ENCODE measurements around the gene PWWP2B. TPM values are rescaled to one million over a fixed set of nuclear protein-coding genes. Genes with fewer than 3 reads are reported as not detected.
A peak's percentile ranks its signal among the peaks of the same experiment; 100 is the strongest.

PWWP2B gene
- total and polyA plus RNA-seq, 9 of the 15 experiments (the other 6 are each of a cell fraction or from before 2014, with no cell fraction given): 0.07 to 9.2 (median 1.6) TPM; not detected in 1

- 0 out of 2 replicates have a peak, but pooled peaks have one; percentile 21 for TF ChIP-seq VEZF1 (CRISPR knock-in tag; IDR thresholded peaks at IDR 0.05)
- TF ChIP-seq ERF (CRISPR knock-in tag; IDR thresholded peaks at IDR 0.05): no peak
- no peak for TF ChIP-seq ATF6 (CRISPR knock-in tag; IDR thresholded peaks at IDR 0.05)
These were observed 7.4 kb upstream of the PWWP2B start (continued) for GRCh38 chr10:132389433-132390169.

- Histone ChIP-seq H3K9me1 (ENCODE audit: control insufficient read depth, insufficient read depth, low read length) (no peaks in the 10 kb centered on the region), H3K4me2 (ENCODE audit: insufficient read depth, low read length) (no peak overlapping the region), H3K27me3 (ENCODE audit: control insufficient read depth in 2 of 2, insufficient read depth in 2 of 2, low read length in 2 of 2) (no peaks in the 10 kb centered on the region), H3K79me2 (ENCODE audit: control insufficient read depth, insufficient read depth, low read length) (no peaks in the 10 kb centered on the region), H4K20me1 (replicated peaks; ENCODE audit: control insufficient read depth, insufficient read depth, low read length) (no peaks in the 10 kb centered on the region), H3K4me1 (replicated peaks in 1 of 2; ENCODE audit: control insufficient read depth in 2 of 2, insufficient read depth in 2 of 2, low read length in 2 of 2) (peaks cover 0 to 41% of the 10 kb centered on the region in 2 experiments; a peak in 2 of 5 replicates), H3K9me3 (replicated peaks; ENCODE audit: control insufficient read depth, insufficient read depth, low read depth, low read length) (no peaks in the 10 kb centered on the region), H3K27ac (ENCODE audit: extremely low read depth, low read depth, low read length) (no peak overlapping the region), H3K4me3 (no peak overlapping the region), H3K36me3 (ENCODE audit: control insufficient read depth, insufficient read depth, low read length) (no peaks in the 10 kb centered on the region), H3K9ac (ENCODE audit: insufficient read depth in 1 of 2, low read depth in 2 of 2, low read length in 2 of 2) (no peak overlapping the region; a peak in 1 of 4 replicates), H2AFZ (ENCODE audit: low read depth, low read length) (no peak overlapping the region)
- ChIA-PET CTCF (ENCODE audit: low intra/inter-chr PET ratio) (interaction anchor here (1.5 kb wide), 1 partner anchor 62 kb away, joined by 5 read pairs; no protein-coding TSS in a partner anchor), POLR2A (interaction anchor here (0.6 to 1.2 kb wide), 2 partner anchors 61 kb away, joined by 4 read pairs; no protein-coding TSS in a partner anchor)
- FAIRE-seq (no peak), ATAC-seq (no peak), DNase-seq (ENCODE audit: extremely low read depth in 1 of 4, low spot score in 3 of 4) (no peak)
- in situ Hi-C loops (cut with MboI) (loop anchor here (5.0 kb wide), 1 partner anchor 62 kb away; no protein-coding TSS in a partner anchor), intact Hi-C loops (cut with micrococcal nuclease) (loop anchor here (5.0 kb wide), 1 partner anchor 247 kb away; no protein-coding TSS in a partner anchor)
- no TSS peak for BruUV-seq (replicated peaks)
- TF ChIP-seq CEBPG (CRISPR knock-in tag; IDR thresholded peaks at IDR 0.05) (0 out of 2 replicates have a peak, but pooled peaks have one; percentile 7), CEBPG (tag; conservative IDR thresholded peaks at IDR 0.05 in 1 of 2, IDR thresholded peaks at IDR 0.05 in 1 of 2) (peak in 1 of 2 experiments; percentile 65; a peak in 1 of 4 replicates), ATF3 (IDR thresholded peaks at IDR 0.05) (0 out of 2 replicates have a peak, but pooled peaks have one; percentile 14), ATF3 (CRISPR knock-in tag; conservative IDR thresholded peaks at IDR 0.05) (no peak), E2F6 (IDR thresholded peaks at IDR 0.05; ENCODE audit: borderline replicate concordance in 1 of 2, extremely low read depth in 1 of 2, insufficient read depth in 1 of 2, insufficient read length in 1 of 2, low read depth in 1 of 2, low read length in 1 of 2, poor library complexity in 1 of 2, severe bottlenecking in 1 of 2) (no peak)
- 22% methylated on average over 7 of the region's 8 CpGs for WGBS (ENCODE audit: insufficient coverage, low coverage, missing lambda C conversion rate)
These were observed 6.7 kb upstream of the PWWP2B start for GRCh38 chr10:132390170-132390920.

Data from K562 (cell line).